ENCODE results near the gene SPNS2. TPM values are rescaled to one million over a fixed set of nuclear protein-coding genes. Genes with fewer than 3 reads are reported as not detected.

Gene SPNS2
- total and polyA plus RNA-seq, 10 of the 15 experiments (the other 5 are each of a cell fraction or from before 2014, with no cell fraction given): 0.04 to 1.1 (median 0.23) TPM; not detected in 2

DNA sequence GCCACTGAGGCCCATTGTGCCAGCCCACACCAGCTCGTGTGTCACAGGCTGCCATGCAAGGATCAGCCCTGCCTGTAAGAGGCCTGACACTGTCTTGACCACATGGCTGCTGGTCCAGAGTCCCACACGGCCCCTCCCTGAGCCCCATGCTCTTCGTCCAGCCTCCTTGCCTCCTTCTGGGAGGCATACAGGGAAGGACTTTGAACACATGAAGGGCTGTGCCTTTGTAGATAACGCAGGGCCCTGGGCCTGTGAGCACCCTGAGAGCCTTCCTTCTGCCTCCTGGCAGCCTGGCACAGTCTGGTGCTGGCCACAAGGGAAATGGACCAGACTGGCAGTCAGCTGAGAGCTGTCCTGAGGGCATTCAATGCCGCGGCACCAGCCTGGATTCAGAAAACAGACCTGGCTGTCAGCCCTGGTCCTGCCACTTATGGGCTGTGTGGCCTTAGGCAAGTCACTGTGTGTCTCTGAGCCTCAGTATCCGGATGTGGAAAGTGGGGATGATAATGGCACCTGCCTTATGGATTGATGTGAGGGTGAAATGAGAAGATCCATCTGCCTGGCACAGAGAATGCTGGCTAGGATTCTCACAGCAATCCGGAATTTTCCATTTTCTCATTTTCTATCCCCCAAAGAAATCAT is 19.2 kb upstream of the SPNS2 start:
- H3K27me3 ChIP-seq (replicated peaks in 1 of 2; ENCODE audit: control insufficient read depth in 2 of 2, insufficient read depth in 2 of 2, low read length in 1 of 2): no peaks in the 10 kb centered on the region; a peak in 2 of 4 replicates
- no peaks in the 10 kb centered on the region for H3K9me3 ChIP-seq (replicated peaks; ENCODE audit: control insufficient read depth, insufficient read depth, low read length)
- H3K79me2 ChIP-seq (ENCODE audit: control insufficient read depth, insufficient read depth, low read length): no peaks in the 10 kb centered on the region
- TF ChIP-seq FOS (IDR thresholded peaks at IDR 0.05; ENCODE audit: borderline replicate concordance, extremely low read depth, insufficient read length) (no peak), FOXM1 (IDR thresholded peaks at IDR 0.05; ENCODE audit: low read depth, low read length) (no peak), POLR2AphosphoS5 (IDR thresholded peaks at IDR 0.05; ENCODE audit: low read length) (no peak)
- H3K9ac ChIP-seq (ENCODE audit: control insufficient read depth, insufficient read depth, low read length): no peak overlapping the region
- ChIA-PET CTCF (no interaction called here), POLR2A (no interaction called here), SMC1A (ENCODE audit: uncharacterized antibody, unreplicated experiment) (no interaction called here), RAD21 (ENCODE audit: unreplicated experiment) (no interaction called here)
- in situ Hi-C loops (cut with MboI) (no loop called here), intact Hi-C loops (cut with micrococcal nuclease; ENCODE audit: unreplicated experiment) (no loop called here)
- H3K27ac ChIP-seq (ENCODE audit: control insufficient read depth, insufficient read depth): no peak overlapping the region
- no peak for ATAC-seq
- H3K4me3 ChIP-seq: no peak overlapping the region
- H4K20me1 ChIP-seq (ENCODE audit: control insufficient read depth, insufficient read depth): no peaks in the 10 kb centered on the region
- 57% methylated on average over 8 of the region's 8 CpGs for WGBS (ENCODE audit: insufficient coverage, insufficient replicate concordance, low lambda C conversion rate, missing lambda C conversion rate)
- FAIRE-seq: no peak
- DNase-seq (ENCODE audit: low read depth, low spot score): no peak
- H3K4me2 ChIP-seq (ENCODE audit: control insufficient read depth, insufficient read depth): no peak overlapping the region
- no peak overlapping the region for H2AFZ ChIP-seq (ENCODE audit: control insufficient read depth, low read depth, low read length)
- H3K36me3 ChIP-seq (ENCODE audit: control insufficient read depth in 2 of 2, insufficient read depth in 2 of 2, low read length in 1 of 2): no peaks in the 10 kb centered on the region
- peaks cover 8% of the 10 kb centered on the region for H3K4me1 ChIP-seq (ENCODE audit: control insufficient read depth, insufficient read depth, low read length)
- no TSS peak for BruUV-seq (replicated peaks)

DNA sequence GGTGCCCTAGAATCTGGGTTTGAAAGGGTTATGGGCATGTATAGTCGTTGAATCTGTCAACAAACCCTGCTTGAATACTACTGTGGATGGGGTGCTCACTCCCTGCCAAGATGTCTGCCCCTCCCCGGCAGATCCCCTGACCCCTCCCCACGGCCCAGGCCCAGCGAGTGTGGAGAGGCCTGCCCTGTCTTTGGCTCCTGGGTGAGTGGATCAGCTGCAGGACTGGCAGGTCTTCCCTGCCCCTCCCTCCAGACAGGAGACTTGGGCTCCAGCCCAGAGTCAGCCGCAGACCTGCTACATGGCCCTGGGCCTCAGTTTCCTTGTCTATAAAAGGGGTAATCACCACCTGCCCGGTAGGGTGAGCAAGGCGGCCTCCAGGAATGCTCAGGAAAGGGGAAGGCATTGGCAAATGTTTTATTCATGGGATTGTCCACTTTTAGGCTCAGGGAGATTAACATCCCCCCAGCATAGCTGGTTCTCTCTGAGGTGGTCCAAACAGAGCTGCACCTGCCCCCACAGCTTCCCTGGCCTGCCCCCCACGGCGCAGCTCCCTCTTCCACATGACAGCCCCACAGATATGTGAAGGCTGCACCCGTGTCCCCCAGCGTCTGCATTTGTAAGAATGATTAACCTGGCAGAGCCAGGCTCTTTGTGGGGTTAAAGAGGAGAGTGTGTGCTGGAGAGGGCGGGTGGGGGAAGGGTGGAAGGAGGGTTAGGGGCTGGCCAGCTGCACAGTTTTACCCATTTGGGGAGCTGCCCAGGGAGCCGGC is 18.5 kb upstream of the SPNS2 start:
- Histone ChIP-seq H3K79me2 (ENCODE audit: control insufficient read depth, insufficient read depth, low read length) (no peaks in the 10 kb centered on the region), H3K27ac (ENCODE audit: control insufficient read depth, insufficient read depth) (no peak overlapping the region), H3K9ac (ENCODE audit: control insufficient read depth, insufficient read depth, low read length) (no peak overlapping the region), H3K27me3 (replicated peaks in 1 of 2; ENCODE audit: control insufficient read depth in 2 of 2, insufficient read depth in 2 of 2, low read length in 1 of 2) (no peaks in the 10 kb centered on the region; a peak in 2 of 4 replicates), H3K4me3 (no peak overlapping the region), H3K9me3 (replicated peaks; ENCODE audit: control insufficient read depth, insufficient read depth, low read length) (no peaks in the 10 kb centered on the region), H4K20me1 (ENCODE audit: control insufficient read depth, insufficient read depth) (no peaks in the 10 kb centered on the region), H3K4me2 (ENCODE audit: control insufficient read depth, insufficient read depth) (no peak overlapping the region), H2AFZ (ENCODE audit: control insufficient read depth, low read depth, low read length) (no peak overlapping the region), H3K4me1 (ENCODE audit: control insufficient read depth, insufficient read depth, low read length) (peaks cover 8% of the 10 kb centered on the region), H3K36me3 (ENCODE audit: control insufficient read depth in 2 of 2, insufficient read depth in 2 of 2, low read length in 1 of 2) (no peaks in the 10 kb centered on the region)
- RAD21 ChIA-PET (ENCODE audit: unreplicated experiment): no interaction called here
- intact Hi-C loops (cut with micrococcal nuclease; ENCODE audit: unreplicated experiment) (no loop called here), in situ Hi-C loops (cut with MboI) (no loop called here)
- ATAC-seq: no peak
- POLR2A ChIA-PET: no interaction called here
- SMC1A ChIA-PET (ENCODE audit: uncharacterized antibody, unreplicated experiment): no interaction called here
- FAIRE-seq: no peak
- 75% methylated on average over 11 of the region's 13 CpGs for WGBS (ENCODE audit: insufficient coverage, insufficient replicate concordance, low lambda C conversion rate, missing lambda C conversion rate)
- BruUV-seq (replicated peaks): no TSS peak
- CTCF ChIA-PET: no interaction called here
- no peak for DNase-seq (ENCODE audit: low read depth, low spot score)
- TF ChIP-seq, protein P1, sequence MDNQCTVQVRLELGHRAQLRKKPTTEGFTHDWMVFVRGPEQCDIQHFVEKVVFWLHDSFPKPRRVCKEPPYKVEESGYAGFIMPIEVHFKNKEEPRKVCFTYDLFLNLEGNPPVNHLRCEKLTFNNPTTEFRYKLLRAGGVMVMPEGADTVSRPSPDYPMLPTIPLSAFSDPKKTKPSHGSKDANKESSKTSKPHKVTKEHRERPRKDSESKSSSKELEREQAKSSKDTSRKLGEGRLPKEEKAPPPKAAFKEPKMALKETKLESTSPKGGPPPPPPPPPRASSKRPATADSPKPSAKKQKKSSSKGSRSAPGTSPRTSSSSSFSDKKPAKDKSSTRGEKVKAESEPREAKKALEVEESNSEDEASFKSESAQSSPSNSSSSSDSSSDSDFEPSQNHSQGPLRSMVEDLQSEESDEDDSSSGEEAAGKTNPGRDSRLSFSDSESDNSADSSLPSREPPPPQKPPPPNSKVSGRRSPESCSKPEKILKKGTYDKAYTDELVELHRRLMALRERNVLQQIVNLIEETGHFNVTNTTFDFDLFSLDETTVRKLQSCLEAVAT (IDR thresholded peaks at IDR 0.05): no peak
- no peak for TF ChIP-seq BACH1 (IDR thresholded peaks at IDR 0.05; ENCODE audit: borderline replicate concordance)
- no peak for TF ChIP-seq HDGF (IDR thresholded peaks at IDR 0.05)
- TF ChIP-seq, protein P2, sequence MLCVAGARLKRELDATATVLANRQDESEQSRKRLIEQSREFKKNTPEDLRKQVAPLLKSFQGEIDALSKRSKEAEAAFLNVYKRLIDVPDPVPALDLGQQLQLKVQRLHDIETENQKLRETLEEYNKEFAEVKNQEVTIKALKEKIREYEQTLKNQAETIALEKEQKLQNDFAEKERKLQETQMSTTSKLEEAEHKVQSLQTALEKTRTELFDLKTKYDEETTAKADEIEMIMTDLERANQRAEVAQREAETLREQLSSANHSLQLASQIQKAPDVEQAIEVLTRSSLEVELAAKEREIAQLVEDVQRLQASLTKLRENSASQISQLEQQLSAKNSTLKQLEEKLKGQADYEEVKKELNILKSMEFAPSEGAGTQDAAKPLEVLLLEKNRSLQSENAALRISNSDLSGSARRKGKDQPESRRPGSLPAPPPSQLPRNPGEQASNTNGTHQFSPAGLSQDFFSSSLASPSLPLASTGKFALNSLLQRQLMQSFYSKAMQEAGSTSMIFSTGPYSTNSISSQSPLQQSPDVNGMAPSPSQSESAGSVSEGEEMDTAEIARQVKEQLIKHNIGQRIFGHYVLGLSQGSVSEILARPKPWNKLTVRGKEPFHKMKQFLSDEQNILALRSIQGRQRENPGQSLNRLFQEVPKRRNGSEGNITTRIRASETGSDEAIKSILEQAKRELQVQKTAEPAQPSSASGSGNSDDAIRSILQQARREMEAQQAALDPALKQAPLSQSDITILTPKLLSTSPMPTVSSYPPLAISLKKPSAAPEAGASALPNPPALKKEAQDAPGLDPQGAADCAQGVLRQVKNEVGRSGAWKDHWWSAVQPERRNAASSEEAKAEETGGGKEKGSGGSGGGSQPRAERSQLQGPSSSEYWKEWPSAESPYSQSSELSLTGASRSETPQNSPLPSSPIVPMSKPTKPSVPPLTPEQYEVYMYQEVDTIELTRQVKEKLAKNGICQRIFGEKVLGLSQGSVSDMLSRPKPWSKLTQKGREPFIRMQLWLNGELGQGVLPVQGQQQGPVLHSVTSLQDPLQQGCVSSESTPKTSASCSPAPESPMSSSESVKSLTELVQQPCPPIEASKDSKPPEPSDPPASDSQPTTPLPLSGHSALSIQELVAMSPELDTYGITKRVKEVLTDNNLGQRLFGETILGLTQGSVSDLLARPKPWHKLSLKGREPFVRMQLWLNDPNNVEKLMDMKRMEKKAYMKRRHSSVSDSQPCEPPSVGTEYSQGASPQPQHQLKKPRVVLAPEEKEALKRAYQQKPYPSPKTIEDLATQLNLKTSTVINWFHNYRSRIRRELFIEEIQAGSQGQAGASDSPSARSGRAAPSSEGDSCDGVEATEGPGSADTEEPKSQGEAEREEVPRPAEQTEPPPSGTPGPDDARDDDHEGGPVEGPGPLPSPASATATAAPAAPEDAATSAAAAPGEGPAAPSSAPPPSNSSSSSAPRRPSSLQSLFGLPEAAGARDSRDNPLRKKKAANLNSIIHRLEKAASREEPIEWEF (IDR thresholded peaks at IDR 0.05; ENCODE audit: insufficient replicate concordance, low read depth, low read length): no peak
- no peak for TF ChIP-seq CREM (IDR thresholded peaks at IDR 0.05; ENCODE audit: low read depth)
